ENCODE results near the gene MINK1. TPM values are rescaled to one million over a fixed set of nuclear protein-coding genes. Genes with fewer than 3 reads are reported as not detected.

Gene MINK1
- total and polyA plus RNA-seq, 4 donors, result 22.2 to 97.5 (median 52.1) TPM

DNA sequence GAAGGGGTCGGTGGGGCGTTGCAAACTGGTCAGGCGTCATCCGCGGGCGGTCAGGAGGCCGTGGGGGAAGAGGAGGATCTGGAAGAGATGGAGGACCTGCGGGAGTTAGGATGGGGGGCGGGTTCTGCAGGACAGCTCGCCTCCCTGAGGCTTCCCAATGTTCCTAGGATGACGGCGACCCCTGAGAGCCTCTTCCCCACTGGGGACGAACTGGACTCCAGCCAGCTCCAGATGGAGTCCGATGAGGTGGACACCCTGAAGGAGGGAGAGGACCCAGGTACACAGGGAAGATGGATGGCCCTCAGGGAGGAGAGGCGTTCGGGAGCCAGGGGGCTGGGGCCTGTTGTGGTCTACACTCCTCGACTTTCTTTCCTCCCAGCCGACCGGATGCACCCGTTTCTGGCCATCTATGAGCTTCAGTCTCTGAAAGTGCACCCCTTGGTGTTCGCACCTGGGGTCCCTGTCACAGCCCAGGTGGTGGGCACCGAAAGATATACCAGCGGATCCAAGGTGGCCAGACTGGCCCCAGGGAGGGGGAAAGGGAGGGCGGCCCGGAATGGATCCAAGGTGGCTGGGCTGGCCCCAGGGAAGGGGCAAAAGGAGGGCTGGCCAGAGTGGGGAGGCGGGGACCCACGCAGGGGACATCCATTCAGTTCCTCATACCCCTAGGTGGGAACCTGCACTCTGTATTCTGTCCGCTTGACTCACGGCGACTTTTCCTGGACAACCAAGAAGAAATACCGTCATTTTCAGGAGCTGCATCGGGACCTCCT is 25.3 kb upstream of the MINK1 start:
- ATAC-seq (ENCODE audit: low FRiP score) (peak; percentile 57), DNase-seq (no peak)
- H3K9me3 ChIP-seq (ENCODE audit: control insufficient read depth, low read length), result no peaks in the 10 kb centered on the region
- H3K27ac ChIP-seq (ENCODE audit: low read depth in 1 of 2, low read length in 2 of 2), result no peak overlapping the region
- no peaks in the 10 kb centered on the region for H3K36me3 ChIP-seq (ENCODE audit: control insufficient read depth in 1 of 2, insufficient read depth in 2 of 2, low read length in 1 of 2)
- no peaks in the 10 kb centered on the region for H3K27me3 ChIP-seq (ENCODE audit: control insufficient read depth in 1 of 2, insufficient read depth in 2 of 2, low read length in 1 of 2)
- intact Hi-C loops (cut with DNase I), result loop anchor here in 1 of 2 donors (5.0 kb wide), 1 partner anchor 80 kb away; no protein-coding TSS in a partner anchor
- peak overlapping the region; percentile 92 to 93 for H3K4me3 ChIP-seq (ENCODE audit: low read length in 2 of 2)
- H3K4me1 ChIP-seq (ENCODE audit: control insufficient read depth in 1 of 2, insufficient read depth in 2 of 2, low read length in 2 of 2), result no peaks in the 10 kb centered on the region
- WGBS, 2 donors, result 13 to 14% methylated on average over 32 of the region's 32 CpGs

DNA sequence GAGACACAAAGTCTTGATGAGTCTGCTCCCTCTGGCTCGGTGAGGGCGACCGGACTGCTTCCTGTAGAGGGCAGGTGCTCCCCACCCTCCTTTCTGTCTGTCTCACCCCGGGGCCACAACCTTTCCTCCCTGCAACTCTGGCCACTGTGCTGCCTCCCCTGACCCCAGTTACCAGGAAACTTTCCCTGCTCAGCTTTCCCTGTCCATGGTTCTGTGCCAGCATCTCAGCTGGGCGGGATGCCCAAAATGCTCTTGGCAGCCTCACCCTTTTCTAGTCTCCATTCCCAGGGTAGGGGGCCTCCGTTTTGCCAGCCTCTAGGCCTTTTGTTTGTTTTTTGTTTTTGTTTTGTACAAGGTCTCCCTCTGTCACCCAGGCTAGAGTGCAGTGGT is 24.8 kb upstream of the MINK1 start:
- Histone ChIP-seq H3K4me3 (ENCODE audit: low read length in 2 of 2) (no peak overlapping the region), H3K9me3 (ENCODE audit: control insufficient read depth, low read length) (no peaks in the 10 kb centered on the region), H3K4me1 (ENCODE audit: control insufficient read depth in 1 of 2, insufficient read depth in 2 of 2, low read length in 2 of 2) (no peaks in the 10 kb centered on the region), H3K27ac (ENCODE audit: low read depth in 1 of 2, low read length in 2 of 2) (no peak overlapping the region), H3K27me3 (ENCODE audit: control insufficient read depth in 1 of 2, insufficient read depth in 2 of 2, low read length in 1 of 2) (no peaks in the 10 kb centered on the region), H3K36me3 (ENCODE audit: control insufficient read depth in 1 of 2, insufficient read depth in 2 of 2, low read length in 1 of 2) (no peaks in the 10 kb centered on the region)
- ATAC-seq (ENCODE audit: low FRiP score) (peak; percentile 5), DNase-seq (peak; percentile 63 to 86)
- 2 to 9% methylated on average over 6 of the region's 6 CpGs for WGBS, 2 donors
- intact Hi-C loops (cut with DNase I), result loop anchor here in 1 of 2 donors (5.0 kb wide), 1 partner anchor 79 kb away; no protein-coding TSS in a partner anchor

DNA sequence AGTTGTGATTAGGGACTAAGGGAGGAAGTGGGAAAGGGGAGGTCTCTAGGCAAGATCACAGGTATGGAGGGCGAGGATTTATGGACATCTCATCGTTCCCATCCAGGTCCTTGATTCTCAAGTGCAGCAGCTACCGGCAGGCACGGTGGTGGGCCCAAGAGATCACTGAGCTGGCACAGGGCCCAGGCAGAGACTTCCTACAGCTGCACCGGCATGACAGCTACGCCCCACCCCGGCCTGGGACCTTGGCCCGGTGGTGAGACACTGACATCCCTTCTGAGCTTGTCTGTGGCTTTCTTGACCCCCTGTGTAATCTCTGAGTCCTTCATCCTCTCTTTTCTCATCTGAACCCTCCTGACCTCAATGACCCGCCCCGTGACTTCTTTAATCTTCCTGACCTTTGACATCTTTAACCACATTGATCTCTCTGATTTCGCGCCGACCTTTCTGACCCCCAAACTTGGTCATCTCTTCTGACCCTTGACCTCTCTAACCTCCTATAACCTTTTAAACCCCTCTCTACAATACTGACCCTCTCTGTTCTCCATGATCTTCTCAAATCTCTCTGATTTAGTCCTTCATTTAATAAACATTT is 22.3 kb upstream of the MINK1 start:
- H3K9me3 ChIP-seq (ENCODE audit: control insufficient read depth, low read length), result no peaks in the 10 kb centered on the region
- no peak for DNase-seq
- H3K27me3 ChIP-seq (ENCODE audit: control insufficient read depth in 1 of 2, insufficient read depth in 2 of 2, low read length in 1 of 2), result no peaks in the 10 kb centered on the region
- no peak for ATAC-seq (ENCODE audit: low FRiP score)
- intact Hi-C loops (cut with DNase I), result no loop called here
- no peak overlapping the region for H3K27ac ChIP-seq (ENCODE audit: low read depth in 1 of 2, low read length in 2 of 2)
- no peak overlapping the region for H3K4me3 ChIP-seq (ENCODE audit: low read length in 2 of 2)
- 88% methylated on average over 13 of the region's 13 CpGs for WGBS, 2 donors
- H3K4me1 ChIP-seq (ENCODE audit: control insufficient read depth in 1 of 2, insufficient read depth in 2 of 2, low read length in 2 of 2), result no peaks in the 10 kb centered on the region
- no peaks in the 10 kb centered on the region for H3K36me3 ChIP-seq (ENCODE audit: control insufficient read depth in 1 of 2, insufficient read depth in 2 of 2, low read length in 1 of 2)

DNA sequence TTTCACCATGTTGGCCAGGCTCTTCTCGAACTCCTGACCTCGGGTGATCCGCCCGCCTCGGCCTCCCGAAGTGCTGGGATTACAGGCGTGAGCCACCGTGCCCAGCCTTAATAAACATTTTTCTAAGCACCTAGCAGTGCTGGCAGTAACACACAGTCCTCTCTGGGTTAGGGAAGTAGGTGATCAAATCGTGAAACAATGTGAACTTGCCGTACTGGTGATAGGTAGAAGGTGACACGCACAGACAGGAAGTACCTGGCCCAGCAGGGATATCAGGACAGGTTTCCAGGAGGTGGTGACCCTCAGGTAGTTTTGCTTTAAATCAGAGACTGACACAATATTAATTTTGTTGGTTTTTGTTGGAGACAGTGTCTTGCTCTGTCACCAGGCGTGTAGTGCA is 21.7 kb upstream of the MINK1 start:
- 93 to 95% methylated on average over 12 of the region's 12 CpGs for WGBS, 2 donors
- no peak for DNase-seq

DNA sequence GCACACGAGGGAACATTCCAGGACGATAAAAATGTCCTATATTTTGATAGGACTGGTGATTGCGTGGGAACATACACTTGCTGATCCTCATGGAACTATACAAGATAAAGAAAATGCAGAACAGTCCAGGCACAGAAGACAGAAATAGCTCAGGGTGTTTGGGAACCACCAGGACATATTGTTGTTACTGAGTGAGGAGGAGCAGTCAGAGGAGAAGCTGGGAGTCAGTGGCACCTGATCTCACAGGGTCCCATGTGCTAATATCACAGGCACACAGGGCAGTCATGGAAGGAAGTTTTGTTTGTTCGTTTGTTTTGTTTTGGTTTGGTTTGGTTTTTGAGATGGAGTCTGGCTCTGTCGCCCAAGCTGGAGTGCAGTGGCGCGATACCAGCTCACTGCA is 20.4 kb upstream of the MINK1 start:
- WGBS, 2 donors, result 72 to 81% methylated on average over 7 of the region's 7 CpGs
- Histone ChIP-seq H3K4me1 (ENCODE audit: control insufficient read depth in 1 of 2, insufficient read depth in 2 of 2, low read length in 2 of 2) (no peaks in the 10 kb centered on the region), H3K4me3 (ENCODE audit: low read length in 2 of 2) (no peak overlapping the region), H3K27ac (ENCODE audit: low read depth in 1 of 2, low read length in 2 of 2) (no peak overlapping the region), H3K9me3 (ENCODE audit: control insufficient read depth, low read length) (no peaks in the 10 kb centered on the region), H3K27me3 (ENCODE audit: control insufficient read depth in 1 of 2, insufficient read depth in 2 of 2, low read length in 1 of 2) (no peaks in the 10 kb centered on the region), H3K36me3 (ENCODE audit: control insufficient read depth in 1 of 2, insufficient read depth in 2 of 2, low read length in 1 of 2) (no peaks in the 10 kb centered on the region)
- DNase-seq, result no peak
- intact Hi-C loops (cut with DNase I), result no loop called here
- no peak for ATAC-seq (ENCODE audit: low FRiP score)

More for the DNA sequence above, 21.7 kb upstream of the MINK1 start:
- Histone ChIP-seq H3K27me3 (ENCODE audit: control insufficient read depth in 1 of 2, insufficient read depth in 2 of 2, low read length in 1 of 2) (no peaks in the 10 kb centered on the region), H3K4me3 (ENCODE audit: low read length in 2 of 2) (no peak overlapping the region), H3K27ac (ENCODE audit: low read depth in 1 of 2, low read length in 2 of 2) (no peak overlapping the region), H3K4me1 (ENCODE audit: control insufficient read depth in 1 of 2, insufficient read depth in 2 of 2, low read length in 2 of 2) (no peaks in the 10 kb centered on the region), H3K9me3 (ENCODE audit: control insufficient read depth, low read length) (no peaks in the 10 kb centered on the region), H3K36me3 (ENCODE audit: control insufficient read depth in 1 of 2, insufficient read depth in 2 of 2, low read length in 1 of 2) (no peaks in the 10 kb centered on the region)
- intact Hi-C loops (cut with DNase I), result no loop called here
- ATAC-seq (ENCODE audit: low FRiP score), result no peak

DNA sequence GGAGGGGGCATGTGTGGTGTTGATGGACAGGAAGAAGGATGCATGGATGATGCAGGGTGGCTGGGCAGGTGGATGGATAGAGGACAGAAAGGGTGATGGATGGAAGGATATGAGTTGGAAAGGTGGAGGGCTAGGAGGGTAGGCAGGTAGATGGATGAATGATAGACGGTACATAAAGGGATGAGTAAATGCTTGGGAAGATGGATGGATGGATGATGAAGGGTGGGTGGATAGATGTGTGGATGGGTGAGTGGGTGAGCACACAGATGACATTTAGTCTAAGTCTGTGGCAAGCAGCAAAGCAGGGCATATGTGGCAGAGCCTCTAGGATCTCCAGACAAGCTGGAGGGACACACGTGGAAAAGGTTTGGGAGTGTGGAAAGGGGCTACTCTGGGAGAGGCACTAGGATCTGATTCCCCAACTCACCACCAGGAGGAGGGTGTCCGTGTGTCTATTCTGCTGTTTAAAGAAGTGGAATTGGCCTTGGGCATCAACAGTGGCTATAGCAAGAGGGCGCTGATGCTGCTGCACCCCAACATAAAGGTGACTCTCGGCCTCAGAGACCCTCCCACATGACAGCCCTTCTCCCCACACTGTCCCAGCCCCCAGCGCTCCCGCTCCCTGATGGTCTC is 18.0 kb upstream of the MINK1 start:
- 78 to 83% methylated on average over 7 of the region's 7 CpGs for WGBS, 2 donors
- Histone ChIP-seq H3K4me1 (ENCODE audit: control insufficient read depth in 1 of 2, insufficient read depth in 2 of 2, low read length in 2 of 2) (no peaks in the 10 kb centered on the region), H3K36me3 (ENCODE audit: control insufficient read depth in 1 of 2, insufficient read depth in 2 of 2, low read length in 1 of 2) (no peaks in the 10 kb centered on the region)

DNA sequence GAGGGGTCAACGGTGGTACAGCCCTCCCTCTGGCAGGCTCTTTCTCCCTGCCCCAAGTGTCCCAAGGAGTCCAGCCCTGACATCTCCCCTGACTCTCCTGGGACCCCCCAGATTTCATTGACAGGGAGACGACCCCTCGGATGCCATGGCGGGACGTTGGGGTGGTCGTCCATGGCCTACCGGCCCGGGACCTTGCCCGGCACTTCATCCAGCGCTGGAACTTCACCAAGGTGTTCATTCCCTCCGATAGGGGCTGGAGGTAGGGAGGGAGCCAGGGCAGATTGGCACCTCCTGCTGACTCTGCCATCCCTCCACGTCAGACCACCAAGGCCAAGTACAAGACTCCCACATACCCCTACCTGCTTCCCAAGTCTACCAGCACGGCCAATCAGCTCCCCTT is 16.3 kb upstream of the MINK1 start:
- Histone ChIP-seq H3K27ac (ENCODE audit: low read depth in 1 of 2, low read length in 2 of 2) (no peak overlapping the region), H3K36me3 (ENCODE audit: control insufficient read depth in 1 of 2, insufficient read depth in 2 of 2, low read length in 1 of 2) (no peaks in the 10 kb centered on the region), H3K9me3 (ENCODE audit: control insufficient read depth, low read length) (no peaks in the 10 kb centered on the region), H3K27me3 (ENCODE audit: control insufficient read depth in 1 of 2, insufficient read depth in 2 of 2, low read length in 1 of 2) (no peaks in the 10 kb centered on the region), H3K4me1 (ENCODE audit: control insufficient read depth in 1 of 2, insufficient read depth in 2 of 2, low read length in 2 of 2) (no peaks in the 10 kb centered on the region), H3K4me3 (ENCODE audit: low read length in 2 of 2) (no peak overlapping the region)
- DNase-seq (no peak), ATAC-seq (ENCODE audit: low FRiP score) (no peak)
- intact Hi-C loops (cut with DNase I), result no loop called here
- 91 to 93% methylated on average over 13 of the region's 13 CpGs for WGBS, 2 donors

More for the DNA sequence above, 18.0 kb upstream of the MINK1 start:
- H3K27me3 ChIP-seq (ENCODE audit: control insufficient read depth in 1 of 2, insufficient read depth in 2 of 2, low read length in 1 of 2), result no peaks in the 10 kb centered on the region
- no peak overlapping the region for H3K4me3 ChIP-seq (ENCODE audit: low read length in 2 of 2)
- no peak overlapping the region for H3K27ac ChIP-seq (ENCODE audit: low read depth in 1 of 2, low read length in 2 of 2)
- H3K9me3 ChIP-seq (ENCODE audit: control insufficient read depth, low read length), result no peaks in the 10 kb centered on the region
- DNase-seq (no peak), ATAC-seq (ENCODE audit: low FRiP score) (no peak)
- intact Hi-C loops (cut with DNase I), result no loop called here

DNA sequence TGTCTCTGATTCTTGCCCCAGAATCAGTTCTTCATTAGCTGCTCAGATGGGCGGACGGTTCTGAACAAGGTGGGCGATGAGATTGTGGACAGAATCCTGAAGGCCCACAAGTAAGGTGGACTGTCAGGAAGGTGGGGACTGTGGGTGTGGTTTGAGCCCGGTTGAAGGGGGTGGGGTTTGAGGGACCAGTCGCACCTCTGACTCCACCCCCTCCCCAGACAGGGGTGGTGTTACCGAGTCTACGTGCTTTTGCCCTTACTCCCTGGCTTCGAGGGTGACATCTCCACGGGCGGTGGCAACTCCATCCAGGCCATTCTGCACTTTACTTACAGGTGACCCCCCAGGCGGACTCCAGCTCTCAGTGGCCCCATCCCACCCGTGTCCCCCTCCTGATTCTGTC is 14.9 kb upstream of the MINK1 start:
- Histone ChIP-seq H3K27me3 (ENCODE audit: control insufficient read depth in 1 of 2, insufficient read depth in 2 of 2, low read length in 1 of 2) (no peaks in the 10 kb centered on the region), H3K36me3 (ENCODE audit: control insufficient read depth in 1 of 2, insufficient read depth in 2 of 2, low read length in 1 of 2) (peaks cover 0 to 3% of the 10 kb centered on the region in 2 donors), H3K4me3 (ENCODE audit: low read length in 2 of 2) (no peak overlapping the region), H3K4me1 (ENCODE audit: control insufficient read depth in 1 of 2, insufficient read depth in 2 of 2, low read length in 2 of 2) (no peaks in the 10 kb centered on the region), H3K9me3 (ENCODE audit: control insufficient read depth, low read length) (no peaks in the 10 kb centered on the region), H3K27ac (ENCODE audit: low read depth in 1 of 2, low read length in 2 of 2) (no peak overlapping the region)
- DNase-seq (no peak), ATAC-seq (ENCODE audit: low FRiP score) (no peak)
- WGBS, 2 donors, result 71 to 78% methylated on average over 12 of the region's 12 CpGs
- intact Hi-C loops (cut with DNase I), result no loop called here

Data from aorta (tissue), 5 donors.